ENCODE results near the gene TMCO1.
A peak's percentile ranks its signal among the peaks of the same experiment; 100 is the strongest.
"Not testable (repeated sequence)": the region's sequence is repeated elsewhere in the genome, so short reads cannot be mapped to it uniquely, and the experiment has no call there.

The TMCO1 gene

GRCh38 chr1:165712764-165713163, 55.9 kb downstream of the TMCO1 start:
- H3K36me3 ChIP-seq (ENCODE audit: insufficient read depth, low read length) = no peaks in the 10 kb centered on the region
- no peaks in the 10 kb centered on the region for H3K79me2 ChIP-seq (ENCODE audit: control insufficient read depth, insufficient read depth, low read length, unreplicated experiment)
- no peak overlapping the region for H2AFZ ChIP-seq (ENCODE audit: low read length, unreplicated experiment)
- H3K4me3 ChIP-seq (ENCODE audit: low read depth, low read length) = no peak overlapping the region
- H3K27me3 ChIP-seq (ENCODE audit: insufficient read depth, low read length) = no peaks in the 10 kb centered on the region
- H3K4me1 ChIP-seq (ENCODE audit: control insufficient read depth, insufficient read depth, low read length, unreplicated experiment) = no peaks in the 10 kb centered on the region
- H3K27ac ChIP-seq (ENCODE audit: low read depth, low read length) = no peak overlapping the region

GRCh38 chr1:165707984-165708706, 60.5 kb downstream of the TMCO1 start:
- no peak overlapping the region for H3K4me3 ChIP-seq (ENCODE audit: low read depth, low read length)
- H3K79me2 ChIP-seq (ENCODE audit: control insufficient read depth, insufficient read depth, low read length, unreplicated experiment) = no peaks in the 10 kb centered on the region
- H3K4me1 ChIP-seq (ENCODE audit: control insufficient read depth, insufficient read depth, low read length, unreplicated experiment) = no peaks in the 10 kb centered on the region
- no peaks in the 10 kb centered on the region for H3K36me3 ChIP-seq (ENCODE audit: insufficient read depth, low read length)
- no peak overlapping the region for H2AFZ ChIP-seq (ENCODE audit: low read length, unreplicated experiment)
- H3K27ac ChIP-seq (ENCODE audit: low read depth, low read length) = no peak overlapping the region
- no peaks in the 10 kb centered on the region for H3K27me3 ChIP-seq (ENCODE audit: insufficient read depth, low read length)

GRCh38 chr1:165703648-165704047, 65.0 kb downstream of the TMCO1 start:
- no peaks in the 10 kb centered on the region for H3K36me3 ChIP-seq (ENCODE audit: insufficient read depth, low read length)
- H3K79me2 ChIP-seq (ENCODE audit: control insufficient read depth, insufficient read depth, low read length, unreplicated experiment) = no peaks in the 10 kb centered on the region
- no peaks in the 10 kb centered on the region for H3K27me3 ChIP-seq (ENCODE audit: insufficient read depth, low read length)
- H3K27ac ChIP-seq (ENCODE audit: low read depth, low read length) = no peak overlapping the region
- H3K4me1 ChIP-seq (ENCODE audit: control insufficient read depth, insufficient read depth, low read length, unreplicated experiment) = peaks cover 8% of the 10 kb centered on the region
- no peak overlapping the region for H2AFZ ChIP-seq (ENCODE audit: low read length, unreplicated experiment)
- no peak overlapping the region for H3K4me3 ChIP-seq (ENCODE audit: low read depth, low read length)

- not testable (repeated sequence) for H3K36me3 ChIP-seq (ENCODE audit: insufficient read depth, low read length); H3K27ac ChIP-seq (ENCODE audit: low read depth, low read length); H3K27me3 ChIP-seq (ENCODE audit: insufficient read depth, low read length); H3K79me2 ChIP-seq (ENCODE audit: control insufficient read depth, insufficient read depth, low read length, unreplicated experiment); H3K4me3 ChIP-seq (ENCODE audit: low read depth, low read length); H2AFZ ChIP-seq (ENCODE audit: low read length, unreplicated experiment)
- peaks cover 11% of the 10 kb centered on the region for H3K4me1 ChIP-seq (ENCODE audit: control insufficient read depth, insufficient read depth, low read length, unreplicated experiment)
Measured at GRCh38 chr1:165701922-165702321, 66.7 kb downstream of the TMCO1 start.

- peaks cover 27% of the 10 kb centered on the region for H3K79me2 ChIP-seq (ENCODE audit: control insufficient read depth, insufficient read depth, low read length, unreplicated experiment)
- H3K4me3 ChIP-seq (ENCODE audit: low read depth, low read length) = no peak overlapping the region; the same call in 1 of the 2 replicates
- H2AFZ ChIP-seq (ENCODE audit: low read length, unreplicated experiment) = no peak overlapping the region
- peaks cover 20% of the 10 kb centered on the region for H3K4me1 ChIP-seq (ENCODE audit: control insufficient read depth, insufficient read depth, low read length, unreplicated experiment)
- no peaks in the 10 kb centered on the region for H3K27me3 ChIP-seq (ENCODE audit: insufficient read depth, low read length)
- H3K36me3 ChIP-seq (ENCODE audit: insufficient read depth, low read length) = no peaks in the 10 kb centered on the region
- no peak overlapping the region for H3K27ac ChIP-seq (ENCODE audit: low read depth, low read length)
Measured at GRCh38 chr1:165699577-165699976, 69.1 kb downstream of the TMCO1 start.

GRCh38 chr1:165698761-165699052, 70.0 kb downstream of the TMCO1 start:
- Histone ChIP-seq H3K27me3 (ENCODE audit: insufficient read depth, low read length) (no peaks in the 10 kb centered on the region), H3K36me3 (ENCODE audit: insufficient read depth, low read length) (no peaks in the 10 kb centered on the region; the same call in 1 of the 2 replicates), H3K27ac (ENCODE audit: low read depth, low read length) (peak overlapping the region; percentile 45), H3K79me2 (ENCODE audit: control insufficient read depth, insufficient read depth, low read length, unreplicated experiment) (peaks cover 32% of the 10 kb centered on the region), H3K4me1 (ENCODE audit: control insufficient read depth, insufficient read depth, low read length, unreplicated experiment) (peaks cover 20% of the 10 kb centered on the region), H2AFZ (ENCODE audit: low read length, unreplicated experiment) (peak overlapping the region; percentile 99), H3K4me3 (ENCODE audit: low read depth, low read length) (peak overlapping the region; percentile 91)

GRCh38 chr1:165697881-165698760, 70.5 kb downstream of the TMCO1 start, which contains the start of gene ALDH9A1:
Gene ALDH9A1 (minus strand): TSS chr1:165698562. CDS start chr1:165698558, 4 bp downstream.
- peak within 1 kb of the TSS; percentile 91 for H3K27ac ChIP-seq (ENCODE audit: low read depth, low read length)
- peak within 1 kb of the TSS; percentile 91 for H3K4me3 ChIP-seq (ENCODE audit: low read depth, low read length)
- peaks cover 20% of the 10 kb centered on the region for H3K4me1 ChIP-seq (ENCODE audit: control insufficient read depth, insufficient read depth, low read length, unreplicated experiment)
- no peaks in the 10 kb centered on the region for H3K27me3 ChIP-seq (ENCODE audit: insufficient read depth, low read length)
- no peaks in the 10 kb centered on the region; the same call in 1 of the 2 replicates for H3K36me3 ChIP-seq (ENCODE audit: insufficient read depth, low read length)
- peak within 1 kb of the TSS; percentile 99 for H2AFZ ChIP-seq (ENCODE audit: low read length, unreplicated experiment)
- H3K79me2 ChIP-seq (ENCODE audit: control insufficient read depth, insufficient read depth, low read length, unreplicated experiment) = peaks cover 32% of the 10 kb centered on the region

GRCh38 chr1:165697491-165697880, 71.2 kb downstream of the TMCO1 start:
- Histone ChIP-seq H2AFZ (ENCODE audit: low read length, unreplicated experiment) (peak overlapping the region; percentile 74), H3K79me2 (ENCODE audit: control insufficient read depth, insufficient read depth, low read length, unreplicated experiment) (peaks cover 32% of the 10 kb centered on the region), H3K27ac (ENCODE audit: low read depth, low read length) (peak overlapping the region; percentile 91), H3K4me1 (ENCODE audit: control insufficient read depth, insufficient read depth, low read length, unreplicated experiment) (peaks cover 20% of the 10 kb centered on the region), H3K4me3 (ENCODE audit: low read depth, low read length) (peak overlapping the region; percentile 91), H3K27me3 (ENCODE audit: insufficient read depth, low read length) (no peaks in the 10 kb centered on the region), H3K36me3 (ENCODE audit: insufficient read depth, low read length) (no peaks in the 10 kb centered on the region; the same call in 1 of the 2 replicates)

GRCh38 chr1:165696625-165697100, 72.0 kb downstream of the TMCO1 start:
- Histone ChIP-seq H3K27ac (ENCODE audit: low read depth, low read length) (peak overlapping the region; percentile 91), H2AFZ (ENCODE audit: low read length, unreplicated experiment) (no peak overlapping the region), H3K36me3 (ENCODE audit: insufficient read depth, low read length) (no peaks in the 10 kb centered on the region; the same call in 1 of the 2 replicates), H3K4me1 (ENCODE audit: control insufficient read depth, insufficient read depth, low read length, unreplicated experiment) (peaks cover 20% of the 10 kb centered on the region), H3K79me2 (ENCODE audit: control insufficient read depth, insufficient read depth, low read length, unreplicated experiment) (peaks cover 33% of the 10 kb centered on the region), H3K4me3 (ENCODE audit: low read depth, low read length) (peak overlapping the region; percentile 91), H3K27me3 (ENCODE audit: insufficient read depth, low read length) (no peaks in the 10 kb centered on the region)

- peaks cover 20% of the 10 kb centered on the region for H3K4me1 ChIP-seq (ENCODE audit: control insufficient read depth, insufficient read depth, low read length, unreplicated experiment)
- peaks cover 47% of the 10 kb centered on the region for H3K79me2 ChIP-seq (ENCODE audit: control insufficient read depth, insufficient read depth, low read length, unreplicated experiment)
Measured at GRCh38 chr1:165695031-165695430, 73.6 kb downstream of the TMCO1 start.

More at GRCh38 chr1:165695031-165695430, 73.6 kb downstream of the TMCO1 start:
- H3K27me3 ChIP-seq (ENCODE audit: insufficient read depth, low read length) = no peaks in the 10 kb centered on the region
- no peak overlapping the region for H3K27ac ChIP-seq (ENCODE audit: low read depth, low read length)
- no peak overlapping the region for H3K4me3 ChIP-seq (ENCODE audit: low read depth, low read length)
- H2AFZ ChIP-seq (ENCODE audit: low read length, unreplicated experiment) = no peak overlapping the region
- H3K36me3 ChIP-seq (ENCODE audit: insufficient read depth, low read length) = no peaks in the 10 kb centered on the region; the same call in 1 of the 2 replicates

All from ACC112 (cell line).